ENCODE measurements around the gene SNX6.
"Not testable (repeated sequence)": the region's sequence is repeated elsewhere in the genome, so short reads cannot be mapped to it uniquely, and the experiment has no call there.

Gene SNX6

DNA sequence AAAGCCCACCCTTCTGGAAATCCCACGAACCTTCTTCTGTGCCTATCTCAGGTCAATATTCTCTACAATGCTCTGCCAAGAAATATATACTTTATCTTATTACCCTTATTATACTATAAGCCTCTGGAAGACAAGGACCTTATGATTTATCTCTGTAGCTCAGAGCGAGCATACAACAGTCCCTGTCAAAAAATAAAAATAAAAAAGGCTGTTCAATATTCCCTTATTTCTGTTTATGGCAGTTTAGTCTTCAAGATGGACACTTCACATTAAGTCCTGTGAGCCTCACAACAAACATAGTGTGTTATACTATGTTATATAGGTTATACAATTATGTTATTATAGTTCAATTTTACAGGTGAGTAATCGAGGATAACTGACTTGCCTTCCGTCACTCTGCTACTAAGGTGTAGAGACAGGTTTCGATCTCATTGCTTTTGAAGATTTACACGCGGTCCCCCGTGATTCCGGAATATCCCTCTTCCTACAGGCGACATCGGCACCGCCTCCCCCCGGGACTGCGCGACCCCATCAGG is 91.0 kb downstream of the SNX6 start:
- no peak for DNase-seq
- TF ChIP-seq GATA1 (IDR thresholded peaks at IDR 0.05; ENCODE audit: low read depth, low read length) (no peak), POLR2A (IDR thresholded peaks at IDR 0.05; ENCODE audit: low read length) (no peak)

GRCh38 chr14:34538096-34538495 is 91.9 kb downstream of the SNX6 start:
- DNase-seq, result not testable (repeated sequence)

DNA sequence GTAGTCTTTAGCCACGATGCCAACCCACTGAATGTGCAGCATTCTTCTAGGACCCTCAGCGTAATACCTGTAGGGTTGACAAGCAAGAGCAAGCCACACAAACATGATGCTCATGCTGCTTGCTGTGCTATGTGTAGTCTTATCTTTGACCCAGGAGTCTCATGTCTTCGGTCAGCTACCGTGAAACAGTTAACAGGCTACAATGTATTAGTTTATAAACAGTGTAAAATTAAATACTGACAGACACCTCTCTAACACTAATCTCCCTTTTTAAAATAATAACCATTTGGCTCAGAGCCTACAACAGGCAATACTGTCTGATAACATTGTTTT is 92.3 kb downstream of the SNX6 start:
- TF ChIP-seq POLR2A (IDR thresholded peaks at IDR 0.05; ENCODE audit: low read length) (no peak), GATA1 (IDR thresholded peaks at IDR 0.05; ENCODE audit: low read depth, low read length) (no peak)
- no peak for DNase-seq

DNA sequence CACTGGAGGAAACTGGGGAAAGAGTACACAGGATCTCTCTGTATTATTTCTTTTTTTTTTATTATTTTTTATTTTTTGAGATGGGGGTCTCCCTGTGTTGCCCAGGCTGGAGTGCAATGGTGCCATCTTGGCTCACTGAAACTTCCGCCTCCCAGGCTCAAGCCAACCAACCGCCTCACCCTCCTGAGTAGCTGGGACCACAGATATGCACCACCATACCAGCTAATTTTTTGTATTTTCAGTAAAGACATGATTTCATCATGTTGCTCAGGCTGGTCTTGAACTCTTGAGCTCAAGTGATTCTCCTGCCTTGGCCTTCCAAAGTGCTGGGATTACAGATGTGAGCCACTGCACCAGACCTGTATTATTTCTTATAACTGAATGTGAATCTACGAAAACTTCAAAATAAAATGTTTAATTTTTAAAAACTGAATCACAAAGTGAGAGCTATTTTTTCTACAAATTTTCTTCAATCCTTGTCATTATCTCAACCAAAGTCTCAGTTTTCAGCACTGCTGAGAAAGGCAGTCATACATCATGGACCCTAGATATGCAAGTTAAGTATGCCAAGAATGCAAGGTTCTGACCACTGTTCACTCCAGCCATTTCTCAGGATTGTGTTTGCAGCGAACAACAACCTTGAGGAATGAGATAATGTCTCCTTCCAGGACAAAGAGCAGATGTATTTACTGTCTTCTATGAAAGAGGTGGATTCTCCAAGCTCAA is 92.8 kb downstream of the SNX6 start:
- DNase-seq, result no peak
- TF ChIP-seq POLR2A (IDR thresholded peaks at IDR 0.05; ENCODE audit: low read length) (no peak), GATA1 (IDR thresholded peaks at IDR 0.05; ENCODE audit: low read depth, low read length) (no peak)

GRCh38 chr14:34527591-34527990 is 102.4 kb downstream of the SNX6 start:
- DNase-seq, result no peak
- no peak for TF ChIP-seq POLR2A (IDR thresholded peaks at IDR 0.05; ENCODE audit: low read length)
- TF ChIP-seq GATA1 (IDR thresholded peaks at IDR 0.05; ENCODE audit: low read depth, low read length), result no peak

DNA sequence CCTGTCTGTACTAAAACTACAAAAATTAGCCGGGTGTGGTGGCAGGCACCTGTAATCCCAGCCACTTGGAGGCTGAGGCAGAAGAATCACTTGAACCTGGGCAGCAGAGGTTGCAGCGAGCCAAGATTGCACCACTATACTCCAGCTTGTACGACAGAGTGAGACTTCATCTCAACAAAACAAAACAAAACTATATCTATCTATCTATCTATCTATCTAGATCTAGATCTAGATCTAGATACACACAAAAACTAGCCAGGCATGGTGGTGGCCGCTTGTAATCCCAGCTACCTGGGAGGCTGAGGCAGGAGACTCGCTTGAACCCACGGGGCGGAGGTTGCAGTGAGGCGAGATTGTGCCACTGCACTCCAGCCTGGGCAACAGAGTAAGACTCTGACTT is 105.7 kb downstream of the SNX6 start:
- not testable (repeated sequence) for DNase-seq

GRCh38 chr14:34522496-34522895 is 107.5 kb downstream of the SNX6 start:
- DNase-seq, result no peak
- TF ChIP-seq POLR2A (IDR thresholded peaks at IDR 0.05; ENCODE audit: low read length) (no peak), GATA1 (IDR thresholded peaks at IDR 0.05; ENCODE audit: low read depth, low read length) (no peak)

- not testable (repeated sequence) for DNase-seq
Measured at GRCh38 chr14:34521071-34521470, 108.9 kb downstream of the SNX6 start.

DNA sequence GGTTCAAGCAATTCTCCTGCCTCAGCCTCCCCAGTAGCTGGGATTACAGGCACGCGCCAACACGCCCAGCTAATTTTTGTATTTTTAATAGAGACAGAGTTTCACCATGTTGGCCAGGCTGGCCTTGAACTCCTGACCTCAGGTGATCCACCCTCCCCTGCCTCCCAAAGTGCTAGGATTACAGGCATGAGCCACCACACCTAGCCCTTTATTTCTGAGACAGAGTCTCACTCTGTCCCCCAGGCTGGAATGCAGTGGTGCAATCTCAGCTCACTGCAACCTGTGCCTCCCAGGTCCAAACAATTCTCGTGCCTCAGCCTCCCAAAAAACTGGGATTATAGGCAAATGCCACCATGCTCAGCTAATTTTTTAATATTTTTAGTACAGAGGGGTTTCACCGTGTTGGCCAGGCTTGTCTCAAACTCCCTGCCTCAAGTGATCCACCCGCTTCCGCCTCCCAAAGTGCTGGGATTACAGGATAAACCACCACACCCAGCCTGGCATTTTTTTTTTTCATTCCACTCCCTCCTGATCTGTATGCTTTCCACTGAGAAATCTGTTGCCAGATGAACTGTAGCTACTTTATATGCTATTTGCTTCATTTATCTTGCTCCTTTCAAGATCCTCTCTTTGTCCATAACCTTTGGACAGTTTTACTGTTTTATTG is 109.5 kb downstream of the SNX6 start:
- DNase-seq, result not testable (repeated sequence)
